Ishikawa (cell line): ENCODE data around the gene WNK2.
A peak's percentile ranks its signal among the peaks of the same experiment; 100 is the strongest.

Source experiments
- CEBPB ChIP-seq: IDR thresholded peaks from 2 replicates; pipeline ENCODE4 v1.6.1; 2012
- CREB1 ChIP-seq: IDR thresholded peaks from 2 replicates; pipeline ENCODE4 v1.6.1; 2012; ENCODE audit warnings: low read depth
- EGR1 ChIP-seq: IDR thresholded peaks from 2 replicates; pipeline ENCODE4 v1.6.1; 2012
- EP300 ChIP-seq: IDR thresholded peaks from 2 replicates; pipeline ENCODE4 v1.6.1; 2012; ENCODE audit warnings: borderline replicate concordance
- FOXM1 ChIP-seq: IDR thresholded peaks from 2 replicates; pipeline ENCODE4 v1.6.1; 2012; ENCODE audit warnings: low read depth, borderline replicate concordance
- MAX ChIP-seq: IDR thresholded peaks from 2 replicates; pipeline ENCODE4 v1.6.1; 2012
- NFIC ChIP-seq: IDR thresholded peaks from 2 replicates; pipeline ENCODE4 v1.6.1; 2012
- RAD21 ChIP-seq: IDR thresholded peaks from 2 replicates; pipeline ENCODE4 v1.6.1; 2012; ENCODE audit warnings: low read depth
- REST ChIP-seq: IDR thresholded peaks from 2 replicates; pipeline ENCODE4 v1.6.1; 2012; ENCODE audit warnings: low read depth, mild to moderate bottlenecking
- TAF1 ChIP-seq: IDR thresholded peaks from 2 replicates; pipeline ENCODE4 v1.6.1; 2012; ENCODE audit warnings: low read depth, mild to moderate bottlenecking
- TCF12 ChIP-seq: IDR thresholded peaks from 2 replicates; pipeline ENCODE4 v1.6.1; 2012; ENCODE audit warnings: low read depth
- TEAD4 ChIP-seq: IDR thresholded peaks from 2 replicates; pipeline ENCODE4 v1.6.1; 2012
- USF1 ChIP-seq: IDR thresholded peaks from 2 replicates; pipeline ENCODE4 v1.6.1; 2012
- YY1 ChIP-seq: IDR thresholded peaks from 2 replicates; pipeline ENCODE4 v1.6.1; 2012; ENCODE audit warnings: low read depth
- ZBTB7A ChIP-seq: IDR thresholded peaks from 2 replicates; pipeline ENCODE4 v1.6.1; 2012; ENCODE audit warnings: low read depth

WNK2 gene

GRCh38 chr9:93138171-93138764 lies 45.7 kb upstream of the WNK2 start:
- TF ChIP-seq TAF1 (no peak), EP300 (no peak), ZBTB7A (no peak), EGR1 (no peak), FOXM1 (no peak), CREB1 (no peak), REST (no peak), NFIC (no peak), TCF12 (no peak), RAD21 (no peak), MAX (no peak), YY1 (no peak), USF1 (no peak), CEBPB (no peak), TEAD4 (no peak)

GRCh38 chr9:93139365-93140182 lies 44.4 kb upstream of the WNK2 start:
- TF ChIP-seq TCF12 (no peak), CEBPB (no peak), ZBTB7A (no peak), YY1 (no peak), TAF1 (no peak), TEAD4 (no peak), MAX (no peak)

DNA sequence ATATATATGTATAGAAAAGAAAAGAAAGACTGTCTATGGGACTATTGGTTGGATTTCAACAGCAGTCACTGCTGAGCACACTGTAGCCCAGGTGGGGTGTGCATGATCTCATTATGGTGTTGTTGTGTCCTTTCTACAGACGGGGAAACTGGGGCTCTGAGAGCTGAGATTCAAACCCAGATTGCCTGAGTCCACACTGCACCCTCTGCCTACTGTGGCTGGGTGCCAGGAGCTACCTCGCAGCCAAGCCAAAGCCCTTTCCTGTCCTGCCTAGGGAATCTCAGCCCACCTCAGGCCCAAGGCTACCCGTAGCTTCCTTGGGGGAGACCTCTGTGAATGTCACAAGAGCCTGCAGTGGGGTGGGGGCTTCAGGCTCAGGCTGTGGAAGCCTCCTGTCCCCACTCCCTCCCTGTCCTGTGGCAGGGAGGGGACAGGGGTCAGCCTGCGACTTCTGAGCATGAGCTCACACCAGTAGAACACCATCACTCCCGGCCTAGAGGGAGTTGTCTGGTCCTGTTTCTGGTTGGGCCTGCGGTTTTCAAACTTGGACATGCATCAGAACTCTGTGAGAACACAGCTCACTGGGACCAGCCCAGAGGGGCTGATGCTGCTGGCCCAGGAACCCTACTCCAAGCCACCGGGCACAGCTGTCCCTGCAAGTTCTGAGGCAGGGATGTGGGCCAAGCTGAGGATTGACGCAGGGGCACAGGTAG lies 42.0 kb upstream of the WNK2 start:
- TF ChIP-seq CEBPB (no peak), YY1 (no peak), USF1 (no peak), EGR1 (no peak), CREB1 (no peak), NFIC (no peak), REST (no peak), TCF12 (no peak), EP300 (no peak), TEAD4 (no peak), RAD21 (no peak), MAX (no peak), FOXM1 (no peak), TAF1 (no peak), ZBTB7A (no peak)

DNA sequence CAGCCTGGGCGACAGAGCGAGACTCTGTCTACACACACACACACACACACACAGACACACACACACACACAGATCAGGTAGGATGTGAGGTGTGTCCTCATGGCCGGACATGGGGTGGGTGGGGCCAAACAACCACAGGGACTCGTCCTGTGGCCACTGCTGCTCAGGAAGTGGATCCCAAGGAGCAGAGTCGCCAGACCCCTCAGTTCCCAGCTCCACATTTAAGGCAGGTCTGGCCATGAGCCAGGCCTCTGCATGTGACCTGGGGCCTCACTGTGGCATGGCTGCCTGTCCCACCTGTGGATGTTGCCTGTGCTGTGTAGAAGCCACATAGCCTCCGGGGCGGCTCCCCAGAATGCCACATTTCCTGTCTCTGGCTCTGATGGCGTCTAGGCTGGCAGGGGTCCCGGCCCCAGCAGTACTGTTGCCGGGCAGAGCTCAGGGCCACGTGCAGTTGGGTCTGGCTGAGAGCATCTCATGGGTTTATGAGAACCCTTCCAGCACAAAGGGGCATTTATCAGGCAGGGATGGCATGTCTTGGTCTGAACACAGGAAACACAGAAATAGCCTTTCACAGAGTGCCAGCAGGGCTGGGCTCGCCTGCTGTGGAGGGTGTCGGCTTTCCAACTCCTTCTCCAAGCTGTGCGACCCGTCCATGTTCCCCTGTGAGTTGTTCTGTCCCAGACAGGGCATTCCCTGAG lies 40.0 kb upstream of the WNK2 start:
- TF ChIP-seq TAF1 (no peak), YY1 (no peak), ZBTB7A (no peak), EP300 (no peak), USF1 (peak; percentile 69; the same call in 1 of the 2 replicates), MAX (peak; percentile 38; the same call in 1 of the 2 replicates), FOXM1 (no peak), TEAD4 (no peak), REST (no peak), CEBPB (no peak), TCF12 (peak; percentile 54; the same call in 1 of the 2 replicates), NFIC (0 out of 2 replicates have a peak, but pooled peaks have one; percentile 33), CREB1 (no peak), RAD21 (no peak), EGR1 (no peak)
